HL-60/S4 treated with phorbol 12-myristate 13-acetate at 8.2 ng/mL for 4 days and 3 days (cell line): ENCODE results near the gene RAI1.

Experiments used
- in situ Hi-C: fragments of 300-500 bp; cut with MboI; formaldehyde crosslinking; loops from 2 replicates; pipeline ENCODE4 v1.15.0; 2022; ENCODE audit warnings: low sequenced_read_pairs

Gene RAI1

GRCh38 chr17:17710728-17711541, 29.7 kb downstream of the RAI1 start:
- in situ Hi-C loops, result no loop called here

GRCh38 chr17:17711641-17712162, 30.4 kb downstream of the RAI1 start:
- in situ Hi-C loops, result no loop called here

GRCh38 chr17:17712268-17712924, 31.1 kb downstream of the RAI1 start:
- in situ Hi-C loops, result no loop called here

- in situ Hi-C loops, result no loop called here
These were observed 32.6 kb downstream of the RAI1 start for GRCh38 chr17:17713839-17714238.

GRCh38 chr17:17714261-17714866, 33.1 kb downstream of the RAI1 start:
- in situ Hi-C loops, result no loop called here

GRCh38 chr17:17714879-17715278, 33.6 kb downstream of the RAI1 start:
- in situ Hi-C loops, result no loop called here

GRCh38 chr17:17716837-17717523, 35.7 kb downstream of the RAI1 start:
- in situ Hi-C loops, result no loop called here

- in situ Hi-C loops, result no loop called here
These were observed 37.0 kb downstream of the RAI1 start for GRCh38 chr17:17718251-17718650.

GRCh38 chr17:17719199-17719940, 38.1 kb downstream of the RAI1 start:
- in situ Hi-C loops, result no loop called here

GRCh38 chr17:17719966-17720543, 38.8 kb downstream of the RAI1 start:
- in situ Hi-C loops, result no loop called here

- in situ Hi-C loops, result no loop called here
These were observed 39.9 kb downstream of the RAI1 start for GRCh38 chr17:17721140-17721668.

- in situ Hi-C loops, result no loop called here
These were observed 41.0 kb downstream of the RAI1 start for GRCh38 chr17:17722081-17722905.

GRCh38 chr17:17722906-17723353, 41.7 kb downstream of the RAI1 start:
- in situ Hi-C loops, result no loop called here

- in situ Hi-C loops, result no loop called here
These were observed 42.4 kb downstream of the RAI1 start for GRCh38 chr17:17723354-17724261.

- in situ Hi-C loops, result no loop called here
These were observed 43.2 kb downstream of the RAI1 start for GRCh38 chr17:17724307-17725010.

GRCh38 chr17:17725011-17725751, 43.9 kb downstream of the RAI1 start:
- in situ Hi-C loops, result no loop called here
